H9 (cell line): Measurements from ENCODE around the gene CABLES2. TPM values are rescaled to one million over a fixed set of nuclear protein-coding genes. Genes with fewer than 3 reads are reported as not detected.
A peak's percentile ranks its signal among the peaks of the same experiment; 100 is the strongest.

ENCODE experiments used
- DNase-seq: peaks from one replicate; pipeline ENCODE4 v3.0.0-alpha.2; 2017
- H2AFZ ChIP-seq: one replicate; pipeline ENCODE4 v1.6.1; 2013; ENCODE audit warnings: mild to moderate bottlenecking, low read length, control low read depth, moderate library complexity
- H2AK5ac ChIP-seq: 2 replicates; pipeline ENCODE4 v1.6.1; 2013; ENCODE audit warnings: low read length, control low read depth, mixed read lengths; ENCODE audit not compliant: insufficient read length
- H2BK120ac ChIP-seq: one replicate; pipeline ENCODE4 v1.6.1; 2013; ENCODE audit warnings: low read depth, mild to moderate bottlenecking, low read length, control low read depth, inconsistent platforms; ENCODE audit not compliant: poor library complexity, severe bottlenecking
- H2BK12ac ChIP-seq: 2 replicates; pipeline ENCODE4 v1.6.1; 2013; ENCODE audit warnings: low read length, control low read depth, mixed read lengths, low read depth; ENCODE audit not compliant: insufficient read length
- H2BK15ac ChIP-seq: 2 replicates; pipeline ENCODE4 v1.6.1; 2013; ENCODE audit warnings: low read depth, low read length, control low read depth
- H2BK20ac ChIP-seq: one replicate; pipeline ENCODE4 v1.6.1; 2013; ENCODE audit warnings: low read depth, mild to moderate bottlenecking, low read length, control low read depth, inconsistent platforms; ENCODE audit not compliant: poor library complexity, severe bottlenecking
- H2BK5ac ChIP-seq: 2 replicates; pipeline ENCODE4 v1.6.1; 2013; ENCODE audit warnings: low read length, control low read depth, mixed read lengths; ENCODE audit not compliant: insufficient read length
- H3K14ac ChIP-seq: 2 replicates; pipeline ENCODE4 v1.6.1; 2013; ENCODE audit warnings: low read length, control low read depth; ENCODE audit not compliant: insufficient read depth
- H3K18ac ChIP-seq: 2 replicates; pipeline ENCODE4 v1.6.1; 2013; ENCODE audit warnings: low read depth, mild to moderate bottlenecking, mixed read lengths, low read length, control low read depth; ENCODE audit not compliant: insufficient read length
- H3K23ac ChIP-seq: 2 replicates; pipeline ENCODE4 v1.6.1; 2013; ENCODE audit warnings: low read length, control low read depth, mixed read lengths, low read depth; ENCODE audit not compliant: insufficient read length
- H3K23me2 ChIP-seq: 2 replicates; pipeline ENCODE4 v1.6.1; 2013; ENCODE audit warnings: low read depth, mild to moderate bottlenecking, mixed read lengths, low read length, control low read depth; ENCODE audit not compliant: insufficient read length, poor library complexity, severe bottlenecking
- H3K27ac ChIP-seq: 2 replicates; pipeline ENCODE4 v1.5.1; 2013; ENCODE audit warnings: low read length, control low read depth, mixed read lengths, low read depth; ENCODE audit not compliant: insufficient read length
- H3K27me3 ChIP-seq: 2 replicates; pipeline ENCODE4 v1.6.1; 2013; ENCODE audit warnings: low read length, control low read depth, inconsistent platforms; ENCODE audit not compliant: insufficient read depth
- H3K4ac ChIP-seq: 2 replicates; pipeline ENCODE4 v1.6.1; 2013; ENCODE audit warnings: low read depth, mild to moderate bottlenecking, control low read depth, inconsistent platforms, low read length, moderate library complexity
- H3K4me1 ChIP-seq: 2 replicates; pipeline ENCODE4 v1.6.1; 2013; ENCODE audit warnings: low read length, control low read depth, inconsistent platforms; ENCODE audit not compliant: insufficient read depth
- H3K4me2 ChIP-seq: 2 replicates; pipeline ENCODE4 v1.6.1; 2013; ENCODE audit warnings: low read length, control low read depth, mixed read lengths; ENCODE audit not compliant: insufficient read length, insufficient read depth
- H3K56ac ChIP-seq: 2 replicates; pipeline ENCODE4 v1.6.1; 2013; ENCODE audit warnings: low read depth, mild to moderate bottlenecking, mixed read lengths, low read length, control low read depth; ENCODE audit not compliant: insufficient read length
- H3K79me1 ChIP-seq: 2 replicates; pipeline ENCODE4 v1.6.1; 2013; ENCODE audit warnings: low read depth, mild to moderate bottlenecking, moderate library complexity, low read length, control low read depth, inconsistent platforms; ENCODE audit not compliant: insufficient read depth, poor library complexity, severe bottlenecking
- H3K79me2 ChIP-seq: 2 replicates; pipeline ENCODE4 v1.6.1; 2013; ENCODE audit warnings: low read length, control low read depth, inconsistent platforms; ENCODE audit not compliant: insufficient read depth
- H3K9ac ChIP-seq: 2 replicates; pipeline ENCODE4 v1.6.1; 2013; ENCODE audit warnings: low read length, control low read depth, mixed read lengths; ENCODE audit not compliant: insufficient read length; ENCODE audit errors: extremely low read depth
- H3K9me3 ChIP-seq: one replicate; pipeline ENCODE4 v1.6.1; 2013; ENCODE audit warnings: low read depth, low read length, inconsistent platforms; ENCODE audit not compliant: control insufficient read depth
- H3T11ph ChIP-seq: one replicate; pipeline ENCODE4 v1.6.1; 2013; ENCODE audit warnings: mild to moderate bottlenecking, low read length, control low read depth, inconsistent platforms
- H4K20me1 ChIP-seq: one replicate; pipeline ENCODE4 v1.6.1; 2013; ENCODE audit not compliant: control insufficient read depth, insufficient read length, insufficient read depth
- H4K5ac ChIP-seq: 2 replicates; pipeline ENCODE4 v1.6.1; 2013; ENCODE audit warnings: low read depth, mild to moderate bottlenecking, mixed read lengths, low read length, control low read depth; ENCODE audit not compliant: insufficient read length
- H4K8ac ChIP-seq: replicated peaks from 2 replicates; pipeline ENCODE4 v1.6.1; 2013; ENCODE audit warnings: low read length, control low read depth, mixed read lengths, low read depth; ENCODE audit not compliant: insufficient read length
- H4K91ac ChIP-seq: 2 replicates; pipeline ENCODE4 v1.6.1; 2013; ENCODE audit warnings: low read depth, mild to moderate bottlenecking, moderate library complexity, mixed read lengths, low read length, control low read depth; ENCODE audit not compliant: insufficient read length
- H3K27ac Mint-ChIP-seq, 3 experiments: 2 replicates in 2 of 3; 3 replicates in 1 of 3; pipeline ENCODE4 v1.8.0; 2020 to 2021; ENCODE audit warnings: mixed read lengths in 3 of 3, mild to moderate bottlenecking in 1 of 3, moderate library complexity in 1 of 3
- H3K27me3 Mint-ChIP-seq: 2 replicates; pipeline ENCODE4 v1.8.0; 2021; ENCODE audit warnings: low read depth, mild to moderate bottlenecking, moderate library complexity, mixed read lengths
- H3K36me3 Mint-ChIP-seq, 3 experiments: 2 replicates in 2 of 3; 3 replicates in 1 of 3; pipeline ENCODE4 v1.8.0; 2020 to 2021; ENCODE audit warnings: low read depth in 3 of 3, mixed read lengths in 3 of 3; ENCODE audit not compliant: insufficient read depth in 1 of 3
- H3K4me1 Mint-ChIP-seq, 2 experiments: 2 replicates each; pipeline ENCODE4 v1.8.0; 2020; ENCODE audit warnings: mixed read lengths in 2 of 2
- H3K4me3 Mint-ChIP-seq, 2 experiments: 2 replicates in 1 of 2; 3 replicates in 1 of 2; pipeline ENCODE4 v1.8.0; 2020 to 2021; ENCODE audit warnings: mild to moderate bottlenecking in 2 of 2, mixed read lengths in 2 of 2, moderate library complexity in 1 of 2
- H3K9me3 Mint-ChIP-seq, 2 experiments: 2 replicates in 1 of 2; 3 replicates in 1 of 2; pipeline ENCODE4 v1.8.0; 2020; ENCODE audit warnings: mild to moderate bottlenecking in 2 of 2, mixed read lengths in 2 of 2, moderate library complexity in 1 of 2
- CTCF ChIP-seq: fragments of 200-600 bp; sonication (generic); conservative IDR thresholded peaks from 3 replicates; pipeline ENCODE4 v1.8.0; 2021; ENCODE audit warnings: antibody characterized with exemption, mild to moderate bottlenecking
- WGBS: extraction: QIAGEN DNeasy Blood & Tissue Kit; methylation state at CpG from one replicate; pipeline ENCODE4 v1.1.7; 2013; ENCODE audit warnings: missing lambda C conversion rate, low lambda C conversion rate, mixed read lengths; ENCODE audit not compliant: insufficient read length; ENCODE audit errors: extremely low coverage; 5-methylcytosine and 5-hydroxymethylcytosine counted together
- total RNA-seq: library from RNA; stranded (reverse); gene quantifications from 2 replicates; pipeline ENCODE4 v1.2.1, GENCODE V29; 2021

CABLES2 gene
- total RNA-seq, 1 experiment from 2014 or later: 10.8 TPM

GRCh38 chr20:62401331-62401779 is 5.7 kb downstream of the CABLES2 start:
- H3K9me3 ChIP-seq: no peaks in the 10 kb centered on the region
- no CpG with 5 or more reads among the region's 21 CpGs for WGBS
- no peak overlapping the region for H4K91ac ChIP-seq
- no peak overlapping the region for H2BK120ac ChIP-seq
- no peak overlapping the region for H3K18ac ChIP-seq
- peak; percentile 76 for TF ChIP-seq CTCF
- no peak overlapping the region for H2BK12ac ChIP-seq
- H4K5ac ChIP-seq: no peak overlapping the region
- H3K4me1 ChIP-seq: no peaks in the 10 kb centered on the region
- DNase-seq: peak; percentile 85
- H2BK15ac ChIP-seq: no peak overlapping the region
- H3K27ac ChIP-seq: no peak overlapping the region
- peaks cover 8% of the 10 kb centered on the region for H4K20me1 ChIP-seq
- H3K56ac ChIP-seq: no peak overlapping the region
- H4K8ac ChIP-seq: no peak overlapping the region
- Mint-ChIP-seq H3K27ac (no peak overlapping the region), H3K9me3 (peaks cover 3 to 6% of the 10 kb centered on the region in 2 experiments; a peak in 3 of 5 replicates), H3K27me3 (no peaks in the 10 kb centered on the region), H3K4me1 (peaks cover 9 to 18% of the 10 kb centered on the region in 2 experiments), H3K4me3 (no peak overlapping the region), H3K36me3 (peaks cover 0 to 11% (median 8%) of the 10 kb centered on the region in 3 experiments; a peak in 6 of 7 replicates)
- H3K4me2 ChIP-seq: no peak overlapping the region
- no peaks in the 10 kb centered on the region for H3K79me1 ChIP-seq
- no peaks in the 10 kb centered on the region for H3K27me3 ChIP-seq
- H3K14ac ChIP-seq: no peak overlapping the region
- no peak overlapping the region for H2BK20ac ChIP-seq
- H3K9ac ChIP-seq: no peak overlapping the region
- H3K79me2 ChIP-seq: no peaks in the 10 kb centered on the region
- H3K4ac ChIP-seq: no peak overlapping the region
- H3T11ph ChIP-seq: no peak overlapping the region
- H2AFZ ChIP-seq: no peak overlapping the region
- H2AK5ac ChIP-seq: no peak overlapping the region
- H2BK5ac ChIP-seq: no peak overlapping the region
- H3K23ac ChIP-seq: no peak overlapping the region
- H3K23me2 ChIP-seq: peaks cover 2% of the 10 kb centered on the region
